ENCODE results near the gene KISS1. TPM values are rescaled to one million over a fixed set of nuclear protein-coding genes. Genes with fewer than 3 reads are reported as not detected.

The KISS1 gene
- total RNA-seq, 3 donors from 2014 or later (not counting 1 experiment from before 2014, with no cell fraction given) = not detected

- H3K36me3 ChIP-seq (ENCODE audit: control insufficient read depth, insufficient read depth, low read length) = no peaks in the 10 kb centered on the region
- ATAC-seq = peak in 1 of 3 donors; percentile 26
- Mint-ChIP-seq H3K4me1 (peaks cover 0 to 10% of the 10 kb centered on the region in 2 donors), H3K36me3 (no peaks in the 10 kb centered on the region), H3K27ac (no peak overlapping the region), H3K27me3 (ENCODE audit: low read depth in 2 of 2) (peaks cover 39 to 57% of the 10 kb centered on the region in 2 donors), H3K4me3 (no peak overlapping the region), H3K9me3 (no peaks in the 10 kb centered on the region)
- DNase-seq = peak in 1 of 2 donors; percentile 58
- intact Hi-C loops (cut with micrococcal nuclease) = no loop called here
- no peaks in the 10 kb centered on the region for H3K9me3 ChIP-seq (ENCODE audit: control insufficient read depth, insufficient read depth, low read length)
- H3K27me3 ChIP-seq (ENCODE audit: control insufficient read depth, insufficient read depth, low read length) = peaks cover 2% of the 10 kb centered on the region
- TF ChIP-seq, protein P1, sequence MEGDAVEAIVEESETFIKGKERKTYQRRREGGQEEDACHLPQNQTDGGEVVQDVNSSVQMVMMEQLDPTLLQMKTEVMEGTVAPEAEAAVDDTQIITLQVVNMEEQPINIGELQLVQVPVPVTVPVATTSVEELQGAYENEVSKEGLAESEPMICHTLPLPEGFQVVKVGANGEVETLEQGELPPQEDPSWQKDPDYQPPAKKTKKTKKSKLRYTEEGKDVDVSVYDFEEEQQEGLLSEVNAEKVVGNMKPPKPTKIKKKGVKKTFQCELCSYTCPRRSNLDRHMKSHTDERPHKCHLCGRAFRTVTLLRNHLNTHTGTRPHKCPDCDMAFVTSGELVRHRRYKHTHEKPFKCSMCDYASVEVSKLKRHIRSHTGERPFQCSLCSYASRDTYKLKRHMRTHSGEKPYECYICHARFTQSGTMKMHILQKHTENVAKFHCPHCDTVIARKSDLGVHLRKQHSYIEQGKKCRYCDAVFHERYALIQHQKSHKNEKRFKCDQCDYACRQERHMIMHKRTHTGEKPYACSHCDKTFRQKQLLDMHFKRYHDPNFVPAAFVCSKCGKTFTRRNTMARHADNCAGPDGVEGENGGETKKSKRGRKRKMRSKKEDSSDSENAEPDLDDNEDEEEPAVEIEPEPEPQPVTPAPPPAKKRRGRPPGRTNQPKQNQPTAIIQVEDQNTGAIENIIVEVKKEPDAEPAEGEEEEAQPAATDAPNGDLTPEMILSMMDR (IDR thresholded peaks at IDR 0.05) = no peak
- H3K4me3 ChIP-seq (ENCODE audit: low read length) = no peak overlapping the region
- peaks cover 8% of the 10 kb centered on the region for H3K4me1 ChIP-seq (ENCODE audit: control insufficient read depth, insufficient read depth, low read length)
- WGBS (ENCODE audit: insufficient coverage) = 65% methylated on average over 7 of the region's 11 CpGs
- H3K27ac ChIP-seq (ENCODE audit: low read length) = no peak overlapping the region
Measured at GRCh38 chr1:204188959-204189639, 7.2 kb downstream of the KISS1 start.

- DNase-seq (no peak), ATAC-seq (no peak)
- no peak overlapping the region for H3K27ac ChIP-seq (ENCODE audit: low read length)
- H3K9me3 ChIP-seq (ENCODE audit: control insufficient read depth, insufficient read depth, low read length) = no peaks in the 10 kb centered on the region
- H3K27me3 ChIP-seq (ENCODE audit: control insufficient read depth, insufficient read depth, low read length) = peaks cover 2% of the 10 kb centered on the region
- H3K27me3 Mint-ChIP-seq (ENCODE audit: low read depth in 2 of 2) = peaks cover 35 to 47% of the 10 kb centered on the region in 2 donors
- peaks cover 0 to 10% of the 10 kb centered on the region in 2 donors for H3K4me1 Mint-ChIP-seq
- TF ChIP-seq, protein P1 (IDR thresholded peaks at IDR 0.05) = no peak
- intact Hi-C loops (cut with micrococcal nuclease) = no loop called here
- no peak overlapping the region for H3K4me3 Mint-ChIP-seq
- H3K36me3 ChIP-seq (ENCODE audit: control insufficient read depth, insufficient read depth, low read length) = no peaks in the 10 kb centered on the region
- H3K4me1 ChIP-seq (ENCODE audit: control insufficient read depth, insufficient read depth, low read length) = peaks cover 8% of the 10 kb centered on the region
- no peak overlapping the region for H3K27ac Mint-ChIP-seq
- no peak overlapping the region for H3K4me3 ChIP-seq (ENCODE audit: low read length)
- WGBS (ENCODE audit: insufficient coverage) = 98% methylated on average over 7 of the region's 10 CpGs
- no peaks in the 10 kb centered on the region for H3K9me3 Mint-ChIP-seq
- no peaks in the 10 kb centered on the region for H3K36me3 Mint-ChIP-seq
Measured at GRCh38 chr1:204186597-204186996, 9.7 kb downstream of the KISS1 start.

- H3K9me3 Mint-ChIP-seq = no peaks in the 10 kb centered on the region
- Histone ChIP-seq H3K27ac (ENCODE audit: low read length) (no peak overlapping the region), H3K4me1 (ENCODE audit: control insufficient read depth, insufficient read depth, low read length) (no peaks in the 10 kb centered on the region), H3K9me3 (ENCODE audit: control insufficient read depth, insufficient read depth, low read length) (no peaks in the 10 kb centered on the region), H3K36me3 (ENCODE audit: control insufficient read depth, insufficient read depth, low read length) (no peaks in the 10 kb centered on the region), H3K4me3 (ENCODE audit: low read length) (no peak overlapping the region), H3K27me3 (ENCODE audit: control insufficient read depth, insufficient read depth, low read length) (no peaks in the 10 kb centered on the region)
- no peak for ATAC-seq
- WGBS (ENCODE audit: insufficient coverage) = 46% methylated on average over 1 of the region's 1 CpG
- no peak overlapping the region for H3K27ac Mint-ChIP-seq
- TF ChIP-seq, protein P1 (IDR thresholded peaks at IDR 0.05) = no peak
- no peaks in the 10 kb centered on the region for H3K4me1 Mint-ChIP-seq
- H3K36me3 Mint-ChIP-seq = no peaks in the 10 kb centered on the region
- H3K4me3 Mint-ChIP-seq = no peak overlapping the region
- DNase-seq = no peak
- H3K27me3 Mint-ChIP-seq (ENCODE audit: low read depth in 2 of 2) = peaks cover 0 to 12% of the 10 kb centered on the region in 2 donors
- intact Hi-C loops (cut with micrococcal nuclease) = no loop called here
Measured at GRCh38 chr1:204181116-204181515, 15.2 kb downstream of the KISS1 start.

DNA sequence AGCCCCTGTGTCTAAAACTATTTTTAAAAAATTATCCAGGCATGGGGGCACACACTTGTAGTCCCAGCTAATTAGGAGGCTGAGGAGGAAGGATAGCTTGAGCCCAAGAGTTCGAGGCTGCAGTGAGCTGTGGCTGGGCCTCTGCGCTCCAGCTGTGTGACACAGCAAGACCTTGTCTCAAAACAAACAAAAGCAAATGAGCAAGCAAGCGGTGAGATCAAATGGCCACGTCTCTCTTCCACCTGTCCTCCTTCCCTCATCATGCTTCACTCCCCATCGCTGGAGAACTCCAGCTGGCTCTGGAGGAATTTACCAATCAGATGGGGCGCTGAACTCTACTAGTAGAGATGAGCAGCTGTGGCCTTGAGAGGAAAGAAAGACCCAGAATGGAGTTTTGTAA is 16.2 kb downstream of the KISS1 start:
- no peak overlapping the region for H3K4me3 ChIP-seq (ENCODE audit: low read length)
- H3K4me1 ChIP-seq (ENCODE audit: control insufficient read depth, insufficient read depth, low read length) = no peaks in the 10 kb centered on the region
- no peaks in the 10 kb centered on the region for H3K36me3 ChIP-seq (ENCODE audit: control insufficient read depth, insufficient read depth, low read length)
- H3K27me3 Mint-ChIP-seq (ENCODE audit: low read depth in 2 of 2) = peaks cover 0 to 12% of the 10 kb centered on the region in 2 donors
- no peak overlapping the region for H3K27ac ChIP-seq (ENCODE audit: low read length)
- H3K9me3 ChIP-seq (ENCODE audit: control insufficient read depth, insufficient read depth, low read length) = no peaks in the 10 kb centered on the region
- no peak for ATAC-seq
- no peaks in the 10 kb centered on the region for H3K4me1 Mint-ChIP-seq
- no peak for DNase-seq
- TF ChIP-seq, protein P1 (IDR thresholded peaks at IDR 0.05) = no peak
- no peak overlapping the region for H3K4me3 Mint-ChIP-seq
- no peak overlapping the region for H3K27ac Mint-ChIP-seq
- 75% methylated on average over 6 of the region's 6 CpGs for WGBS (ENCODE audit: insufficient coverage)
- no peaks in the 10 kb centered on the region for H3K27me3 ChIP-seq (ENCODE audit: control insufficient read depth, insufficient read depth, low read length)
- no peaks in the 10 kb centered on the region for H3K9me3 Mint-ChIP-seq
- H3K36me3 Mint-ChIP-seq = no peaks in the 10 kb centered on the region
- intact Hi-C loops (cut with micrococcal nuclease) = no loop called here

Measured in natural killer cell (primary cell).